Left cardiac atrium (tissue), 4 donors: ENCODE results near the gene KLHDC9. TPM values are rescaled to one million over a fixed set of nuclear protein-coding genes. Genes with fewer than 3 reads are reported as not detected.
A peak's percentile ranks its signal among the peaks of the same experiment; 100 is the strongest.
"Not testable (repeated sequence)": the region's sequence is repeated elsewhere in the genome, so short reads cannot be mapped to it uniquely, and the experiment has no call there.

Experiments
- ATAC-seq, 2 donors: fragments of 200-7000 bp; cut with Tn5 transposase; one replicate each; pipeline ENCODE4 v1.9.1; 2020; ENCODE audit warnings: mild to moderate bottlenecking in 2 of 2, moderate library complexity in 2 of 2
- DNase-seq: peaks from one replicate; pipeline ENCODE4 v3.0.0-alpha.2; 2020
- intact Hi-C, 2 donors: fragments of 100-400 bp; cut with DNase I; formaldehyde crosslinking; loops; one replicate each; pipeline versions ENCODE4 v1.14.1 to v1.15.1; 2022 to 2023
- total RNA-seq, 2 donors: library from RNA; stranded (reverse); fragmentation: NEBNext Ultra II Directional; extraction: Animal tissue kit (Norgen Biotek cat#: 25700); gene quantifications; one replicate each; pipeline ENCODE4 v1.2.1, GENCODE V29; 2021
- donor health status: DM: no; HTN: yes; CAD: no.
- donor health status: DM: no; HTN: yes; CAD: no; lungs with severe emphysema.
- donor health status: DM: yes; HTN: yes; CAD: no.
- donor health status: Dilated cardiomyopathy.

The KLHDC9 gene
- total RNA-seq, 2 donors from 2014 or later: 3.5 to 5.7 TPM

GRCh38 chr1:161091093-161091492, 7.1 kb upstream of the KLHDC9 start:
- DNase-seq (no peak), ATAC-seq (no peak)
- intact Hi-C loops: loop anchor here (10.0 kb wide), 1 partner anchor 256 kb away; no protein-coding TSS in a partner anchor

- intact Hi-C loops: loop anchor here (10.0 kb wide), 1 partner anchor 257 kb away; no protein-coding TSS in a partner anchor
- no peak for ATAC-seq
Measured at GRCh38 chr1:161091796-161092507, 6.2 kb upstream of the KLHDC9 start.

GRCh38 chr1:161092621-161093028, 5.5 kb upstream of the KLHDC9 start:
- DNase-seq: no peak
- intact Hi-C loops: loop anchor here (10.0 kb wide), 1 partner anchor 258 kb away; no protein-coding TSS in a partner anchor
- ATAC-seq: no peak

More at GRCh38 chr1:161091796-161092507, 6.2 kb upstream of the KLHDC9 start:
- DNase-seq: no peak

GRCh38 chr1:161094481-161094880, 3.7 kb upstream of the KLHDC9 start:
- no peak for DNase-seq
- intact Hi-C loops: loop anchor here (10.0 kb wide), 1 partner anchor 260 kb away; no protein-coding TSS in a partner anchor
- ATAC-seq: no peak

GRCh38 chr1:161095230-161095629, 2.9 kb upstream of the KLHDC9 start:
- ATAC-seq: no peak
- intact Hi-C loops: loop anchor here (5.0 to 10.0 kb wide), 2 partner anchors 98 to 260 kb away; no protein-coding TSS in a partner anchor
- no peak for DNase-seq

- no peak for DNase-seq
Measured at GRCh38 chr1:161096015-161096414, 2.1 kb upstream of the KLHDC9 start.

GRCh38 chr1:161096530-161096929, 1.6 kb upstream of the KLHDC9 start:
- ATAC-seq (peak; percentile 21 to 64), DNase-seq (peak; percentile 55)
- intact Hi-C loops: loop anchor here (2.0 to 10.0 kb wide), 3 partner anchors 99 to 262 kb away; no protein-coding TSS in a partner anchor

More at GRCh38 chr1:161096015-161096414, 2.1 kb upstream of the KLHDC9 start:
- intact Hi-C loops: loop anchor here (2.0 to 10.0 kb wide), 3 partner anchors 99 to 261 kb away; no protein-coding TSS in a partner anchor
- no peak for ATAC-seq

GRCh38 chr1:161099090-161099802, 1.1 kb downstream of the KLHDC9 start:
- intact Hi-C loops: loop anchor here (5.0 to 10.0 kb wide), 2 partner anchors 102 to 264 kb away; no protein-coding TSS in a partner anchor
- ATAC-seq: no peak
- no peak for DNase-seq

GRCh38 chr1:161100556-161100955, 2.4 kb downstream of the KLHDC9 start:
- ATAC-seq (no peak), DNase-seq (no peak)
- intact Hi-C loops: no loop called here

GRCh38 chr1:161106431-161106830, 8.3 kb downstream of the KLHDC9 start:
- DNase-seq (no peak), ATAC-seq (no peak)
- intact Hi-C loops: no loop called here

GRCh38 chr1:161111117-161111516, 13.0 kb downstream of the KLHDC9 start:
- DNase-seq (no peak), ATAC-seq (no peak)
- intact Hi-C loops: no loop called here

GRCh38 chr1:161111527-161111926, 13.4 kb downstream of the KLHDC9 start:
- DNase-seq (no peak), ATAC-seq (no peak)
- intact Hi-C loops: no loop called here

GRCh38 chr1:161113915-161114314, 15.8 kb downstream of the KLHDC9 start:
- ATAC-seq: no peak
- intact Hi-C loops: no loop called here

GRCh38 chr1:161114556-161114955, 16.4 kb downstream of the KLHDC9 start:
- ATAC-seq (no peak), DNase-seq (no peak)
- intact Hi-C loops: no loop called here

More at GRCh38 chr1:161113915-161114314, 15.8 kb downstream of the KLHDC9 start:
- no peak for DNase-seq

- intact Hi-C loops: no loop called here
- no peak for ATAC-seq
- no peak for DNase-seq
Measured at GRCh38 chr1:161115132-161115711, 17.1 kb downstream of the KLHDC9 start.

GRCh38 chr1:161115961-161116360, 17.8 kb downstream of the KLHDC9 start:
- DNase-seq, ATAC-seq, intact Hi-C loops: not testable (repeated sequence)

- DNase-seq (peak; percentile 90), ATAC-seq (peak; percentile 94)
- intact Hi-C loops: no loop called here
Measured at GRCh38 chr1:161117759-161118581, 19.8 kb downstream of the KLHDC9 start, which contains the start of the genes NIT1 and PFDN2. NIT1 (plus strand) TSS chr1:161118105; CDS start chr1:161118177, 72 bp downstream. PFDN2 (minus strand) TSS chr1:161118037; CDS start chr1:161118026, 11 bp downstream.

- peak; percentile 55 for DNase-seq
- intact Hi-C loops: no loop called here
- ATAC-seq: peak; percentile 17 to 20
Measured at GRCh38 chr1:161119092-161119903, 21.1 kb downstream of the KLHDC9 start.
